Measurements from ENCODE around the gene AKR1C4.

DNA sequence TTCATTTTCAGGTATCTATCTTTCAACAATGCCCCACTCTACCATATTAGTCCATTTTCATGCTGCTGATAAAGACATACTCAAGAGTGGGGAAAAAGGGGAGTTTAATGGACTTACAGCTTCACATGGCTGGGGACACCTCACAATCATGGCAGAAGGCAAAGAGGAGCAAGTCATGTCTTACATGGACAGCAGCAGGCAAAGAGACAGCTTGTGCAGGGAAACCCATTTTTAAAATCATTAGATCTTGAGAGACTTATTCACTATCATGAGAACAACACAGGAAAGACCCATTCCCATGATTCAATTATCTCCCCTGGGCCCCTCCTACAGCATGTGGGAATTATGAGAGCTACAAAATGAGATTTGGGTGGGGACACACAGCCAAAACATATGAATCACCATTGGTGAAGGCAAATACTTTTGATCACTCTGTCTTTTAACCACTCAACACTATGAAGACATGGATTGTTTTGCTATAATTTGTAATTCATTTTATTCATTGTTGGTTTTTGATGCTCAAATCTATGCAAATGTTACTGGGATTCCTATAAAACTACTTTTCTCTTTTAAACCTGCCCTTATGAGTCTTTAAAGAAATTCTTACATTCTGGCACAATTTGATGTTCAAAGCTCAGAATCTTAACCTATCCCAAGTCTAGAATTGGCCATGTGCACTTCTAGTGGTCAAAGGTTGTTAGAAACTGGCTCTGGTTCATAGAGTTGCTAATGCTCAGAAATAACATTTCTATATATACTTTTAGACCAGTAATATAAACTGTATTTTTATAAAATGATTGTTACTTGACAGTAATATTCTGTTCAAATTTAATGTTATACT is 15.3 kb downstream of the AKR1C4 start:
- TF ChIP-seq, protein P1, sequence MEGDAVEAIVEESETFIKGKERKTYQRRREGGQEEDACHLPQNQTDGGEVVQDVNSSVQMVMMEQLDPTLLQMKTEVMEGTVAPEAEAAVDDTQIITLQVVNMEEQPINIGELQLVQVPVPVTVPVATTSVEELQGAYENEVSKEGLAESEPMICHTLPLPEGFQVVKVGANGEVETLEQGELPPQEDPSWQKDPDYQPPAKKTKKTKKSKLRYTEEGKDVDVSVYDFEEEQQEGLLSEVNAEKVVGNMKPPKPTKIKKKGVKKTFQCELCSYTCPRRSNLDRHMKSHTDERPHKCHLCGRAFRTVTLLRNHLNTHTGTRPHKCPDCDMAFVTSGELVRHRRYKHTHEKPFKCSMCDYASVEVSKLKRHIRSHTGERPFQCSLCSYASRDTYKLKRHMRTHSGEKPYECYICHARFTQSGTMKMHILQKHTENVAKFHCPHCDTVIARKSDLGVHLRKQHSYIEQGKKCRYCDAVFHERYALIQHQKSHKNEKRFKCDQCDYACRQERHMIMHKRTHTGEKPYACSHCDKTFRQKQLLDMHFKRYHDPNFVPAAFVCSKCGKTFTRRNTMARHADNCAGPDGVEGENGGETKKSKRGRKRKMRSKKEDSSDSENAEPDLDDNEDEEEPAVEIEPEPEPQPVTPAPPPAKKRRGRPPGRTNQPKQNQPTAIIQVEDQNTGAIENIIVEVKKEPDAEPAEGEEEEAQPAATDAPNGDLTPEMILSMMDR (IDR thresholded peaks at IDR 0.05; ENCODE audit: borderline replicate concordance, extremely low read depth, low read length, poor library complexity, severe bottlenecking), result no peak
- no peak for TF ChIP-seq EZH2 (IDR thresholded peaks at IDR 0.05; ENCODE audit: borderline replicate concordance, low read depth, low read length, severe bottlenecking)
